Karpas-422 (cell line): ENCODE data around the gene MOB2. TPM values are rescaled to one million over a fixed set of nuclear protein-coding genes. Genes with fewer than 3 reads are reported as not detected.

Source experiments
- DNase-seq: peaks from one replicate; pipeline ENCODE4 v3.0.0-alpha.2; 2015
- H2AFZ ChIP-seq: fragments of 200-600 bp; sonication (generic); 2 replicates; pipeline ENCODE4 v1.6.1; 2014; ENCODE audit warnings: antibody characterized with exemption, low read length, mixed read lengths
- H3K27ac ChIP-seq: fragments of 200-600 bp; sonication (generic); 2 replicates; pipeline ENCODE4 v1.5.1; 2014; ENCODE audit warnings: mild to moderate bottlenecking, low read length, moderate library complexity
- H3K27me3 ChIP-seq: fragments of 200-600 bp; sonication (generic); 2 replicates; pipeline ENCODE4 v1.6.1; 2014; ENCODE audit warnings: low read length, mixed read lengths
- H3K36me3 ChIP-seq: fragments of 200-600 bp; sonication (generic); 2 replicates; pipeline ENCODE4 v1.6.1; 2014; ENCODE audit warnings: low read length, mixed read lengths; ENCODE audit not compliant: insufficient read depth
- H3K4me1 ChIP-seq: fragments of 200-600 bp; sonication (generic); 2 replicates; pipeline ENCODE4 v1.6.1; 2014; ENCODE audit warnings: mild to moderate bottlenecking, low read length, mixed read lengths
- H3K4me2 ChIP-seq: fragments of 200-600 bp; sonication (generic); 2 replicates; pipeline ENCODE4 v1.6.1; 2014; ENCODE audit warnings: low read length, low read depth, mild to moderate bottlenecking; ENCODE audit not compliant: poor library complexity, severe bottlenecking
- H3K4me3 ChIP-seq: fragments of 200-600 bp; sonication (generic); 2 replicates; pipeline ENCODE4 v1.5.1; 2014; ENCODE audit warnings: mild to moderate bottlenecking, antibody characterized with exemption, low read length, mixed read lengths
- H3K79me2 ChIP-seq: fragments of 200-600 bp; sonication (generic); 2 replicates; pipeline ENCODE4 v1.6.1; 2014; ENCODE audit warnings: mild to moderate bottlenecking, low read length, mixed read lengths
- H3K9ac ChIP-seq: fragments of 200-600 bp; sonication (generic); 2 replicates; pipeline ENCODE4 v1.6.0; 2014; ENCODE audit warnings: low read length
- H3K9me2 ChIP-seq: fragments of 200-600 bp; sonication (generic), shearing (Covaris generic); replicated peaks from 2 replicates; pipeline ENCODE4 v1.6.0; 2014; ENCODE audit warnings: mild to moderate bottlenecking, low read length, moderate library complexity; ENCODE audit not compliant: insufficient read depth
- H3K9me3 ChIP-seq: fragments of 300-700, 200-600 bp; sonication (generic); 2 replicates; pipeline ENCODE4 v1.6.1; 2014; ENCODE audit warnings: low read length, mixed read lengths
- H4K20me1 ChIP-seq: fragments of 200-600 bp; sonication (generic); 2 replicates; pipeline ENCODE4 v1.6.1; 2014; ENCODE audit warnings: mild to moderate bottlenecking, antibody characterized with exemption, low read length, low read depth; ENCODE audit not compliant: insufficient read depth
- total RNA-seq: library from RNA; depleted of rRNA; stranded (reverse); fragments of >200 nt; shearing (Covaris generic); gene quantifications from 2 replicates; pipeline ENCODE4 v1.2.3, GENCODE V29; 2014; ENCODE audit warnings: low replicate concordance; rRNA removed

Gene MOB2
- total RNA-seq, result 8.8 and 17.2 TPM in 2 replicates

GRCh38 chr11:1486054-1486825, at the start of gene MOB2:
TSS of gene MOB2 (minus strand) at chr11:1486779. CDS start at chr11:1486556, 223 bp downstream.
- Histone ChIP-seq H3K4me1 (no peaks in the 10 kb centered on the region), H2AFZ (no peak within 1 kb of the TSS), H3K27ac (no peak within 1 kb of the TSS)

GRCh38 chr11:1534682-1535081, 48.1 kb upstream of the MOB2 start:
- H4K20me1 ChIP-seq, result peaks cover 28% of the 10 kb centered on the region; the same call in 1 of the 2 replicates
- no peak overlapping the region for H3K9ac ChIP-seq
- H3K9me3 ChIP-seq, result no peaks in the 10 kb centered on the region

More at GRCh38 chr11:1486054-1486825, at the start of gene MOB2:
- no peak for DNase-seq
- no peaks in the 10 kb centered on the region for H3K9me3 ChIP-seq
- no peak within 1 kb of the TSS for H3K4me3 ChIP-seq
- peaks cover 4% of the 10 kb centered on the region; the same call in 1 of the 2 replicates for H3K79me2 ChIP-seq
- no peak within 1 kb of the TSS for H3K4me2 ChIP-seq
- H3K36me3 ChIP-seq, result no peaks in the 10 kb centered on the region
- no peaks in the 10 kb centered on the region for H3K27me3 ChIP-seq
- H3K9ac ChIP-seq, result no peak within 1 kb of the TSS
- H4K20me1 ChIP-seq, result peaks cover 17% of the 10 kb centered on the region; the same call in 1 of the 2 replicates
- no peaks in the 10 kb centered on the region for H3K9me2 ChIP-seq

DNA sequence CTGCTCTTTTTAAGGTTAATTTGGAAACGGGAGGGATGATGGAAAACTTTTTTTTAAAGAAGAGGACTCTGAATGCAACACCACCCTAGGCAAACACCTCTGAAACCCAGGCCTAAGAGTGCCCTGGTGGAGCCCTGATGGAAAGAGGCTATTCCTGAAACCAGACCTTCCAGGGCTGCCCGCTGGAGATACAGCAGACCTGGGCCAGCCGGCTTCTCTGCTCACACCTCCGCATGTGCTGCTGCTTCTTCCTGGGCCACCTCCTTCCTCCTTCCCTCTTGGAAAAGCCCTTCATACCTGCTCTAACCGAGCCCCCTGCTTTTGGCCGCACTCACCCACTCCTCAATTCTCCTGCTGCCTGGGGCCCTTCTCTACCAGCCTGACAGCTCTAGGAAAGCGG, 47.6 kb upstream of the MOB2 start:
- DNase-seq, result no peak
- no peak overlapping the region for H3K9ac ChIP-seq
- peaks cover 33% of the 10 kb centered on the region; the same call in 1 of the 2 replicates for H4K20me1 ChIP-seq
- H3K27me3 ChIP-seq, result no peaks in the 10 kb centered on the region
- no peak overlapping the region for H3K4me2 ChIP-seq
- peaks cover 7% of the 10 kb centered on the region for H3K79me2 ChIP-seq
- no peak overlapping the region for H3K4me3 ChIP-seq
- H3K36me3 ChIP-seq, result no peaks in the 10 kb centered on the region
- no peak overlapping the region for H2AFZ ChIP-seq
- no peaks in the 10 kb centered on the region for H3K9me2 ChIP-seq
- H3K27ac ChIP-seq, result no peak overlapping the region
- H3K4me1 ChIP-seq, result no peaks in the 10 kb centered on the region
- H3K9me3 ChIP-seq, result no peaks in the 10 kb centered on the region

More at GRCh38 chr11:1534682-1535081, 48.1 kb upstream of the MOB2 start:
- no peak overlapping the region for H2AFZ ChIP-seq
- H3K4me2 ChIP-seq, result no peak overlapping the region
- DNase-seq, result no peak
- no peaks in the 10 kb centered on the region for H3K4me1 ChIP-seq
- H3K79me2 ChIP-seq, result peaks cover 7% of the 10 kb centered on the region
- H3K4me3 ChIP-seq, result no peak overlapping the region
- H3K27ac ChIP-seq, result no peak overlapping the region
- H3K9me2 ChIP-seq, result no peaks in the 10 kb centered on the region
- no peaks in the 10 kb centered on the region for H3K27me3 ChIP-seq
- H3K36me3 ChIP-seq, result no peaks in the 10 kb centered on the region

DNA sequence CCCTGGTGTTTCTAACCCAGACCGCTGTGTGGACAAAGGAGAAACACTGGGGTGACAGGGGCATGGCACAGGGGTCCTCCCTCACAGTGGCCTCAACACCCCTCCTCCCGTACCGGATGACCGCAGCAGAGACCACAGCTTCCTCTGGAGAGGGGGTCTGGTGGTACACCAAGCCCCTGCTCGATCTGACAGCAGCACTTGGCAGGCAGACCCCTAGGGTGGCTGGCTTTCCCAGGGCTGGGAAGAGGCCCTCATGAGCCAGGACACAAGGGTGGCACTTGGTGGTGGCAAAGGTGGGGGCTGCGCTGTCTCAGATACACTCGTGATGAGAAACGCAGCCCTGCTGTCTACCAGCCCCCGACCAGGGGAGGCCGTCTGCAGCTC, 46.8 kb upstream of the MOB2 start:
- H3K9me3 ChIP-seq, result no peaks in the 10 kb centered on the region
- H3K4me2 ChIP-seq, result no peak overlapping the region
- no peak overlapping the region for H3K9ac ChIP-seq
- H3K79me2 ChIP-seq, result peaks cover 7% of the 10 kb centered on the region
- no peaks in the 10 kb centered on the region for H3K9me2 ChIP-seq
- H2AFZ ChIP-seq, result no peak overlapping the region
- H4K20me1 ChIP-seq, result peaks cover 40% of the 10 kb centered on the region; the same call in 1 of the 2 replicates
- H3K4me1 ChIP-seq, result no peaks in the 10 kb centered on the region
- H3K4me3 ChIP-seq, result no peak overlapping the region
- H3K36me3 ChIP-seq, result no peaks in the 10 kb centered on the region
- no peak for DNase-seq
- H3K27me3 ChIP-seq, result no peaks in the 10 kb centered on the region
- H3K27ac ChIP-seq, result no peak overlapping the region

DNA sequence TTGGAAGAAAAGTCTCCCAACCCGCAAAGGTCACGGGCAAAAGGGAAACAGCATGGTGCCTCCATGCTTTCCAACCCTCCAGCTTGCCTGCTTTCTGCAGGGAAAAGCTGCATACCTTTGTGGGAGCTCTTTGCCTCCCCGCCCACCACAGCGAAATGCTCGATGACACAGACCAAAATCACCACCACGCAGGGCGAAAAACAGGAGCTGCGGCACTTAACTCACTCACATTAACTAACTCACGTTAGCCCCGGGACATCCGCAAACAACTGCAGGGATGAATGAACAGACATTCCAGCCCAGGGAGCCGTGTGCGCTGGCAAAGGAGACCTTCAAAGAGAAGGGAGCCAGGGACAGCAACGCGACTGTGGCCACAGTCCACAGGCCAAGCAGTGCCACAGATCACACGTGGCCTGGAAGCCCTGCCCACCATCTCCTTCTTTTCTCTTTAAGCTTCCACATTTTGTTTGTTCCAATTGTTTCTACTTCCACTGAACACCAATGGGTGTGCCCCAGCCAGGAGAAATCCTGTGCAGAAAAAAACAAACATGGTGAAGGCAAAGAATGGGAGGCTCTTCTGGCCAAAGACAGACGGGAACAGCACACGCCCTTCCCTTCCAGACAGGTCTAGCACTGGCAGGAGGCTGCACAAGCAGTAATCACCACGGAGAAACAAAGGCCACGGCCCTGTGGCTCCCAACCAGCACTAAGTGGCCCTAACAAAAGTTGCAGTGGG, 46.2 kb upstream of the MOB2 start:
- Histone ChIP-seq H3K9me3 (no peaks in the 10 kb centered on the region), H4K20me1 (peaks cover 45% of the 10 kb centered on the region; the same call in 1 of the 2 replicates), H3K79me2 (peaks cover 7% of the 10 kb centered on the region), H3K4me3 (no peak overlapping the region), H3K9ac (no peak overlapping the region), H2AFZ (no peak overlapping the region), H3K4me2 (no peak overlapping the region), H3K36me3 (no peaks in the 10 kb centered on the region), H3K9me2 (no peaks in the 10 kb centered on the region), H3K4me1 (no peaks in the 10 kb centered on the region), H3K27ac (no peak overlapping the region), H3K27me3 (no peaks in the 10 kb centered on the region)
- no peak for DNase-seq

- H3K9me2 ChIP-seq, result no peaks in the 10 kb centered on the region
- peaks cover 3% of the 10 kb centered on the region; the same call in 1 of the 2 replicates for H3K79me2 ChIP-seq
- no peaks in the 10 kb centered on the region for H3K27me3 ChIP-seq
- H3K4me3 ChIP-seq, result no peak overlapping the region
- H3K36me3 ChIP-seq, result no peaks in the 10 kb centered on the region
- no peaks in the 10 kb centered on the region for H3K4me1 ChIP-seq
- H3K27ac ChIP-seq, result no peak overlapping the region
- no peak overlapping the region for H3K4me2 ChIP-seq
- no peak overlapping the region for H2AFZ ChIP-seq
- DNase-seq, result no peak
- H3K9ac ChIP-seq, result no peak overlapping the region
- no peaks in the 10 kb centered on the region for H3K9me3 ChIP-seq
- peaks cover 49% of the 10 kb centered on the region; the same call in 1 of the 2 replicates for H4K20me1 ChIP-seq
These were observed 45.5 kb upstream of the MOB2 start for GRCh38 chr11:1532014-1532586.

DNA sequence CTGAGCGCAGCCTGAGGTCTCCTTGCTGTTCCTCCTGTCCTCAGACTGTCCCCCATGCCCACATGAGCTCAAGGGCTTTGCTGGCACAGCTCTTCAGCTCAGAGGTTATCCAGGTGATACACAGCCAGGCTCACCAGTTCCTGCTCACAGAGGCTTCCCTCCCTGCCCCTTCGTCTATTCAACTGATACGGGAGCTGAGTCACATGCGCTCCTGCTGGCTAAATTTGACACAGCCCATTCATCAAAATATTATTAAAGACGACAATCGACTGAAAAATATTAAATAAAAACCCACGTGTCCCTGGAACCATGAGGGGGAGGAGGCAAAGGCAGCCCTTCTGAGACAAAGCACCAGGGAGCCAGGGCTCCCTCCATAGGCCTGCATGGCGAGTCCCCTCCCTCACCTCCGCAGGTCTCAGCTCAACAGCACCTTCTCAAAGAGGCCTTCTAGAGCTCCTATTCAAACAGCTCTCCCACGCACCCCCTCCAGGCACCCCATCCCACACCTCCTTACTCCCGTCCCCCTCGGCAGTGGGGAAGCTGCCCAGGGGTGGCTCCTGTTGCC, 45.0 kb upstream of the MOB2 start:
- Histone ChIP-seq H3K9ac (no peak overlapping the region), H3K4me2 (no peak overlapping the region), H4K20me1 (peaks cover 50% of the 10 kb centered on the region; the same call in 1 of the 2 replicates), H3K27me3 (no peaks in the 10 kb centered on the region), H2AFZ (no peak overlapping the region), H3K36me3 (no peaks in the 10 kb centered on the region), H3K4me1 (no peaks in the 10 kb centered on the region), H3K27ac (no peak overlapping the region), H3K79me2 (peaks cover 3% of the 10 kb centered on the region; the same call in 1 of the 2 replicates), H3K4me3 (no peak overlapping the region), H3K9me3 (no peaks in the 10 kb centered on the region), H3K9me2 (no peaks in the 10 kb centered on the region)
- DNase-seq, result no peak
